NCI-H345 treated with DMSO at 0.1 percent for 48 hours (cell line): ENCODE data around the gene CXCL17.
A peak's percentile ranks its signal among the peaks of the same experiment; 100 is the strongest.

Experiments used
- DNase-seq: peaks from one replicate; lab custom pipeline; 2025; ENCODE audit not compliant: unreplicated experiment; lab: John Stamatoyannopoulos, UW

The CXCL17 gene

GRCh38 chr19:42424712-42425131 lies 18.0 kb downstream of the CXCL17 start:
- no peak for DNase-seq

- no peak for DNase-seq
Observed at GRCh38 chr19:42424345-42424707, 18.4 kb downstream of the CXCL17 start.

GRCh38 chr19:42423462-42424344 lies 19.0 kb downstream of the CXCL17 start:
- peak; percentile 52 for DNase-seq

- DNase-seq = no peak
Observed at GRCh38 chr19:42422901-42423461, 19.8 kb downstream of the CXCL17 start.

GRCh38 chr19:42422092-42422900 lies 20.4 kb downstream of the CXCL17 start:
- DNase-seq = no peak

- DNase-seq = no peak
Observed at GRCh38 chr19:42421591-42422031, 21.1 kb downstream of the CXCL17 start.

- DNase-seq = no peak
Observed at GRCh38 chr19:42421101-42421500, 21.6 kb downstream of the CXCL17 start.

GRCh38 chr19:42420055-42420544 lies 22.6 kb downstream of the CXCL17 start:
- no peak for DNase-seq

- no peak for DNase-seq
Observed at GRCh38 chr19:42419309-42419708, 23.4 kb downstream of the CXCL17 start.

- DNase-seq = no peak
Observed at GRCh38 chr19:42412661-42413076, 30.1 kb downstream of the CXCL17 start.

GRCh38 chr19:42412227-42412626 lies 30.5 kb downstream of the CXCL17 start:
- no peak for DNase-seq

- no peak for DNase-seq
Observed at GRCh38 chr19:42411581-42412178, 31.1 kb downstream of the CXCL17 start.

- DNase-seq = no peak
Observed at GRCh38 chr19:42410371-42410770, 32.4 kb downstream of the CXCL17 start.

- DNase-seq = no peak
Observed at GRCh38 chr19:42409477-42409876, 33.3 kb downstream of the CXCL17 start.

- DNase-seq = no peak
Observed at GRCh38 chr19:42407816-42408175, 35.0 kb downstream of the CXCL17 start.

- no peak for DNase-seq
Observed at GRCh38 chr19:42407085-42407815, 35.5 kb downstream of the CXCL17 start.

- no peak for DNase-seq
Observed at GRCh38 chr19:42406111-42406510, 36.6 kb downstream of the CXCL17 start.

- no peak for DNase-seq
Observed at GRCh38 chr19:42403586-42403985, 39.2 kb downstream of the CXCL17 start.

GRCh38 chr19:42402376-42403116 lies 40.2 kb downstream of the CXCL17 start:
- DNase-seq = no peak
